ENCODE results near the gene C6orf141.

Gene C6orf141

DNA sequence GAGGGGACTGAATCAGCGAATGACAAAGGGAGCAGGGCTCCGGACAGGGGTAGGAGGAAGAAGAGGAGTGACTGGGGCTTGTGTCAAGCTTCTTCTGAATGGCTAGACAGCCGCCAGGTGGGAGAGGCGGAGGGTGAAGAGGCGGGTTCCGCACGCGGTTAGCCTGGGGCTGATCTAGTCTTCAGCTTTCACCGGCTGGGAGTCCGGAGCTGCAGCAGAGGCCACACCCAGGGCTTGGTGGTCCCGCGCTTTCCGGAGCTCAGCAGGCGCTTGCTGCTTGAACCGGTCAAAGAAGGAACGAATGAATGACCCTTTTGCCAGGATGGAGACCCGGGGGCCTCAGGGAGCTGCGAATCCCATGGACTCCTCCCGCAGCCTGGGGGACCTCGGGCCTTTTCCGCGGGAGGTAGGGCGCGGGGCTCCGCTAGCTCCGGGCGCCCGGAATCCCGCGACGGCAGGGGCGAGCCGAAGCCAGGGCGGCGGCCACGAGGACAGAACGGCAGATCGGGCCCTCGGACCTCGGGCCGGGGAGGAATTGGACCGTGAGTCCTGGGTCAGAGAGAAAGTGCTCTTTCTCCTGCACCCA lies at the start of gene C6orf141:
TSS of gene C6orf141 (plus strand) at position 177 of the 586 bp plus-strand sequence. CDS start at position 302, 125 bp downstream.
- DNase-seq, result no peak

DNA sequence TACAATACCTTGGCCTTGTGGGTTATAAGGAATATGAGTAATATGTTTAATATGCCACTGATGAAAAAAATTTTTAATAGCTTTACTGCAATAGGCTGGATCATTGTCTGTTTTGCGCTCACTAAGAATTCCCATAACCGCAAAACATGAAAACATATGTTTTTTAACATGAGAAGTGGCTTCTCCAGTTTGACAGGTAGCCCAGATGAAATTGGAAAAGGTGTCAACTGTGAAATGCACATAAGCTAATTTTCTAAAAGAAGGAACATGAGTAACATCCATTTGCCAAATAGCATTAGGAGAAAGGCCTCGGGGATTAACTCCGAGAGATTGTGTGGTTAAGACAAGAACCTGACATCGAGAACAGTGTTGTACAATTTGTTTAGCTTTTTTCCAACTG lies 45.8 kb upstream of the C6orf141 start:
- no peak for DNase-seq

GRCh38 chr6:49506569-49507111 lies 43.8 kb upstream of the C6orf141 start:
- no peak for DNase-seq

DNA sequence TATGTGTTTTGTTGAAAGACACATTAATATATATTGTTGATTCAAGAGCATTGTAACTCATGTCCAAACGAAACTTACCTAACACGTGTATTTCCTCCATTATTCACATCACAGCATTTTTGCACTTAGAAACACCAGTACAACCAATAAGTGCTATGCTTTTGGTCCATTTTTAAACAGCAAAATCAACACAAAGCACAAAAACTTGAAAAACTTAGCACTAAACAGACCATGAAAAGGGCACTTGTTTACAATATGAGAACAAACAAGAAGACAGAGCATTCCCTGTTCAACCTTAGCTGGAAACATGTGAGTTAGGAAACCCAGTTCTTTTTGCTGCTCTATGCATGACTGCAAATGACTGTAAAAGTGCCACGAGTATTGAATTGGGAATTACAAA lies 41.1 kb upstream of the C6orf141 start:
- DNase-seq, result no peak

DNA sequence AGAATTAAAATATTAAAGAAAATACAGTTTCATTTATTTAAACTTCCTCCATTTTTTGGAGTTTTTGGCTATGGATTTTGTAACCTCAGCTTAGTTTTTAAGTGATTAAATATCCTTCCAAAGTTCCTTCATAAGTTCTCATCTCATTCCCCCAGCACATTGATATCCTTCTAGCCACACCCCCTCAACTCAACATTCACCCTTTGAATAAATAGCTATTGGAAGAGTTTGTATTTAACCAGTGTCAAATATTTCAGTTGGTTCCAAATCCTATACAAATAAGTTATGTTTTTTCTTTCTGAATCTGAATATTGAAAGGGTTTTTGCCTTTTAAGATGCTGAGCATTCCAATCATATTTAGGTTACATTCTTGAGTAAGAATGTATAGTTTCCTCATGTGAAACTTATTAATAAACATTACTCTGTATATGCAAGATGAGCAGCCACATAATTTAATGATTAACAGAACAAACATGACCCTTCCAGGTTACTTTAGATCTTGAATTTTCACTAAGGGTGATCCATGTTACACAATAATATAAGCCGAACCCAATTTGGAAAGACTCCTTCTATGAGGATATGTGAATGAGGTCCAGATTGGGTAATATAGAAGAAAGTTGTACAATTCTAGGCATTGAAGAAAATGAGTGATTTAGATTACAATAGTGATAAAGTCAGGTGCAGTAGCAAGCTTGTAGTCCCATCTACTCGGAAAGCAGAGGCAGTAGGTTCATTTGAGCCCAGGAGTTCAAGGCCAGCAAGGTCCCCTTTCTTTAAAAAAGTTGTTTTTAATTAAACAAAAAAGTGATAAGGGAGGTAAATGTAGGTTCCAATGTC lies 37.1 kb upstream of the C6orf141 start:
- no peak for DNase-seq

DNA sequence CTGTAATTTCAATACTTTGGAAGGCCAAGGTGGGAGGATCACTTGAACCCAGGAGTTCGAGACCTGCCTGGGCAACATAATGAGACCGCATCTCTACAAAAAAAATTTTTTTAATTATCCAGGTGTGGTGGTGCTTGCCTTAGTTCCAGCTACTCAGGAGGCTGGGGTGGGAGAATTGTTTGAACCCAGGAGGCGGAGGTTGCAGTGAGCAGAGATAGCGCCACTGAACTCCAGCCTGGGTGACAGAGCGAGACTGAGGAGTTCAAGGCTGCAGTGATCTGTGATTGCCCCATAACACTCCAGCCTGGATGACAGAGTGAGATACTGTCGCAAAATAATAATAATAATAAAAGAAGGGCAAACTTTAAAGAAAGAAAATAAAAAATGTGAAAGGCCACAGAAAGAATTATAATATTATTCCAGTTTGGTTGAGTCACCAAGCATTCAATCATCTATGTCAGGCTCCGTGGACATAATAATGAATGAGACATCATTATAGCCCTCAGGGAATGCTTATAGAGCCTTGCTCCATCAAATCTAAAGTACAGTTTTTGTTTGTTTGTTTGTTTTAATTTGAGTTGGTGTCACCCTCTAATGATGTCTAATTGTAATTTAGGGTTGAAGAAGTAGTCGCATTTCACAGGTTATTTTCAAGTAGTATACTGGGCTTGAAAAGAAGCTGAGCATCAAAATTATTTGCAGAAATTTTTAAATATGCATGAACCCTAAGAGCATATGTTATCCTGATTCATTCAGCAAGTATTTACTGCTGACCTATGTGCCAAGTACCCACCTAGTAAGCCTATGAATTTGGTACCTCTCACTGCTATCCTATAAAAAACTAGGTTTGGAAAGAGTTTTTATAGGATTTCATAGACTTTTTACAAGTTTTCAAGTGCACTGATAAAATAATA lies 35.6 kb upstream of the C6orf141 start:
- no peak for DNase-seq

DNA sequence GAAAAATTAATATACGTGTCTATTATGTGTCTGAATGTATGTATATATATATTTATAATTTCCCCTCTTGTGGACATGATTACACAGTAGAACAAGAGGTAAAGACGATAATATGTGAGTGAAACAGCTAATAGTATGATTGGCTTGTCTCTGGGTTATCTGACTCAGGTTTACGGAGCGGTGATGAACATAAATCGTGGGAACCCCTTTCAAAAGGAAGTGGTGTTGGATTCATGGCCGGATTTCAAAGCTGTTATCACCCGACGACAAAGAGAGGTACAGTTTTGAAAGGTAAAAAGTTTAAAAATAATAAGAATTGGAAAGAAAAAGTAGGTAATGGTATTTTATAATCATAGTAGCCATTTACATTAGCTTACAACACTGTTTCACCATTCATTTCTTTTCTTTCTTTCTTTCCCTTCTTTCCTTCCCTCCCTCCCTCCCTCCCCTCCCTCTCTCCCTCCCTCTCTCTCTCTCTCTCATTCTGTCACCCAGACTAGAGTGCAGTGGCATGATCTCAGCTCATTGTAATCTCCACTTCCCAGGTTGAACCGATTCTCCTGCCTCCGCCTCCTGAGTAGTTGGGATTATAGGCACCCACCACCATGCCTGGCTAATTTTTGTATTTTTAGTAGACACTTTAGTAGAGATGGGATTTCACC lies 34.9 kb upstream of the C6orf141 start:
- DNase-seq, result no peak

- DNase-seq, result no peak
Observed at GRCh38 chr6:49516147-49516505, 34.3 kb upstream of the C6orf141 start.

- no peak for DNase-seq
Observed at GRCh38 chr6:49517919-49518318, 32.5 kb upstream of the C6orf141 start.

- no peak for DNase-seq
Observed at GRCh38 chr6:49519660-49520059, 30.8 kb upstream of the C6orf141 start.

DNA sequence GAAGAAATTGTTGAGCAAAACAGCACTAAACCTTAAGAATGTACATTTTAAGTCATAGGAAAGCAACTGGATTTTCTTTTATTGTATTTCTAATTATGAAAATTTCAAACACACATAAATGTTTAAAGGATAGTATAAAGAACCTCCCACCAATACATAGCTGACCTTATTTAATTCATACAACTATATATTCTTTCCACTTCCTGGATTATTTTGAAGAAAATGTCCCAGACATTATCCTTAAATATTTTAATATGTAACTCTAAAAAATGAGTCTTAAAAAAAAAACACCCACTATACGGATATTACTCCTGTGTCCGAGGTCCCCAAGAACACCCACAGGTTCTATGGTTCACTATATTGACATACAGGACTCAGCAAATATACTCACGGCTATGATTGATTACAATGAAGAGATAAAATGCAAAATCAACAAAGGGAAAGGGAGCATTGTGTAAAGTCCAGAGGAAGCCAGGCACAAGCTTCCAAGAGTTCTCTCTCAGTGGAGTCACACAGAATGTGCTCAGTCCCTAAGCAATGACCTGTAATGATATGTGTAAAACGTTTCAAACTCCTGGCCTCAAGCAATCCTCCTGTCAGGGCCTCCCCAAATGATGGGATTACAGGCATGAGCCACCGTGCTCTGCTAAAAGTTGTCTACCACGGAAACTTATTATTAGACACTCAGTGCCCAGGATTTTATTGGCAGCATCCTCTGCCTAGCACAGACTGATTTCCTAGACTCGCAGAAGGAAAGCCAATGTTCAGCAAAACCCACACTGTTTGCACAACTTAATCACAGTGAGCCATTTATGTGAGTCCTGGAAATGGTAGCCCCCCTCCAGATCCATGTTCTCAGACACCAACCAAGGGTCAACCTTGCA lies 27.5 kb upstream of the C6orf141 start:
- no peak for DNase-seq

- DNase-seq, result no peak
Observed at GRCh38 chr6:49523901-49524300, 26.6 kb upstream of the C6orf141 start.

GRCh38 chr6:49524541-49524940 lies 25.9 kb upstream of the C6orf141 start:
- no peak for DNase-seq

DNA sequence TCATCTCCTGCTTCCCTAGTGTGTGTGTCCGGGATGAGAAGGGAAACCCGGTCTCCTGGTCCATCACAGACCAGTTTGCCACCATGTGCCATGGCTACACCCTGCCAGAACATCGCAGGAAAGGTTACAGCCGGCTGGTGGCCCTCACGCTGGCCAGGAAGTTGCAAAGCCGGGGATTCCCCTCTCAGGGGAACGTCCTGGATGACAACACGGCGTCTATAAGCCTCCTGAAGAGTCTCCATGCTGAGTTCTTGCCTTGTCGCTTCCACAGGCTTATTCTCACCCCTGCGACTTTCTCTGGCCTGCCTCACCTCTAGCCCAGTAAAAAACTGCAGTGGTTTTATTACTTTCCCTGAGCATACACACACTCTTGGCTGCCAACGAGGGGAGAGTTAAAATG lies 23.9 kb upstream of the C6orf141 start:
- DNase-seq, result no peak

GRCh38 chr6:49527320-49527719 lies 23.1 kb upstream of the C6orf141 start:
- DNase-seq, result no peak

DNA sequence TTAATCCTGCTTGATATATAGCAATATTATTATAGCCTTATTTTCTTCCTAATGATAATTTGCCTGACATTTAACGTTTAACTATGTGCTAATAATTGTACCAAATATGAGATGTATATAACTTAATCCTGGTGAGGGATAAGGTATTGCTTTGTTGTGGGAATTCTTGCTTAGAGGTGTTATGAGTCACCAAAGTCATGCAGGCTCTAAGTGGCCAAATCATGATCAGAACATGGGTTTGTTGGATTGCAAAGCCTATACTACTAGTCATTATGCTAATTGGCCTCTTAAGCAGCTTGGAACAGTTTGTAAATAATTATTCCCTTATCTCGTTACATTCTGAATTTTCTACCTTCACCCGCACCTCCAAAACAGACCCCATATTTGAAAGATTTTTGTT lies 21.9 kb upstream of the C6orf141 start:
- DNase-seq, result no peak

GRCh38 chr6:49530141-49530776 lies 20.2 kb upstream of the C6orf141 start:
- no peak for DNase-seq

GRCh38 chr6:49531774-49532569 lies 18.5 kb upstream of the C6orf141 start:
- DNase-seq, result peak; percentile 38 to 72

DNA sequence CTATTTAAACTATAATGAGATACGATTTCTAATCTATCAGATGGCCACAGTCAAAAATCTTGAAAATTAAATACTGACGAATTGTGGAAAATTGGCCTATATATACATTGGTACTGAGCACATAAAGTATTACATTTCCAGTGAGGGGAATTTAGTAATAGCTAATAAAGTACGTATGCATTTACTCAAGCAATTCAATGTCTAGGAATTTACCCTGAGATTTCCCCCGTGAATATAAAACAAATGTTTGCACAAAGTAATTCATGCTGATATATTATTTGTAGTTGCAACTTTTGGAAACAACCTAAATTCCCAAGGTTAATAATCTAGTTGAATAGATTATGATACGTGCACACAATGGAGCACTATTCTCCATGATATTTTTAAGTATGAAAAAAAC lies 14.7 kb upstream of the C6orf141 start:
- DNase-seq, result no peak

DNA sequence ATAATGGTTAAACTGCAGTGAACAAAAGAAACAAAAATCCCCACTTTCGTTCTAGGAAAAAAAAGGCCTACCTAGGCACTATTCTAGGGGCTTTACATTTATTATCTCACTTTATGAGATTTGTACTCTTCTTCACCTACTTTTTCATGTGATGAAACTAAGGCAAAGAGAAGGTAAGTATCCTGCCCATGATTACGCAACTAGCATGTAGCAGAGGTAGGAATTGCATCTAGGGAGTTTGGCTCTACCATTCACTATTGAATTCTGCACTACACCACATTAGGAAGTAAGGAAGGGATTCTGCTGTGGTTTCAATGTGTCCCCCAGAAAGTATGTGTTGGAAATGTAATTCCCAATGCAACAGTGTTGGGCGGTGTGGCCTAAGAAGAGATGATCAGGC lies 11.4 kb upstream of the C6orf141 start:
- DNase-seq, result no peak
